Ishikawa (cell line): ENCODE results near the gene ARHGEF10L.

Source experiments
- CEBPB ChIP-seq: IDR thresholded peaks from 2 replicates; pipeline ENCODE4 v1.6.1; 2012
- CREB1 ChIP-seq: IDR thresholded peaks from 2 replicates; pipeline ENCODE4 v1.6.1; 2012; ENCODE audit warnings: low read depth
- EGR1 ChIP-seq: IDR thresholded peaks from 2 replicates; pipeline ENCODE4 v1.6.1; 2012
- EP300 ChIP-seq: IDR thresholded peaks from 2 replicates; pipeline ENCODE4 v1.6.1; 2012; ENCODE audit warnings: borderline replicate concordance
- FOXM1 ChIP-seq: IDR thresholded peaks from 2 replicates; pipeline ENCODE4 v1.6.1; 2012; ENCODE audit warnings: low read depth, borderline replicate concordance
- NFIC ChIP-seq: IDR thresholded peaks from 2 replicates; pipeline ENCODE4 v1.6.1; 2012
- RAD21 ChIP-seq: IDR thresholded peaks from 2 replicates; pipeline ENCODE4 v1.6.1; 2012; ENCODE audit warnings: low read depth
- TAF1 ChIP-seq: IDR thresholded peaks from 2 replicates; pipeline ENCODE4 v1.6.1; 2012; ENCODE audit warnings: low read depth, mild to moderate bottlenecking
- TCF12 ChIP-seq: IDR thresholded peaks from 2 replicates; pipeline ENCODE4 v1.6.1; 2012; ENCODE audit warnings: low read depth
- TEAD4 ChIP-seq: IDR thresholded peaks from 2 replicates; pipeline ENCODE4 v1.6.1; 2012
- YY1 ChIP-seq: IDR thresholded peaks from 2 replicates; pipeline ENCODE4 v1.6.1; 2012; ENCODE audit warnings: low read depth
- ZBTB7A ChIP-seq: IDR thresholded peaks from 2 replicates; pipeline ENCODE4 v1.6.1; 2012; ENCODE audit warnings: low read depth
- TF ChIP-seq, protein P1 (sequence below): IDR thresholded peaks from 2 replicates; pipeline ENCODE4 v1.6.1; 2012
- TF ChIP-seq, protein P2 (sequence below): IDR thresholded peaks from 2 replicates; pipeline ENCODE4 v1.6.1; 2012
- TF ChIP-seq, protein P3 (sequence below): IDR thresholded peaks from 2 replicates; pipeline ENCODE4 v1.6.1; 2012; ENCODE audit warnings: low read depth, mild to moderate bottlenecking

Gene ARHGEF10L

DNA sequence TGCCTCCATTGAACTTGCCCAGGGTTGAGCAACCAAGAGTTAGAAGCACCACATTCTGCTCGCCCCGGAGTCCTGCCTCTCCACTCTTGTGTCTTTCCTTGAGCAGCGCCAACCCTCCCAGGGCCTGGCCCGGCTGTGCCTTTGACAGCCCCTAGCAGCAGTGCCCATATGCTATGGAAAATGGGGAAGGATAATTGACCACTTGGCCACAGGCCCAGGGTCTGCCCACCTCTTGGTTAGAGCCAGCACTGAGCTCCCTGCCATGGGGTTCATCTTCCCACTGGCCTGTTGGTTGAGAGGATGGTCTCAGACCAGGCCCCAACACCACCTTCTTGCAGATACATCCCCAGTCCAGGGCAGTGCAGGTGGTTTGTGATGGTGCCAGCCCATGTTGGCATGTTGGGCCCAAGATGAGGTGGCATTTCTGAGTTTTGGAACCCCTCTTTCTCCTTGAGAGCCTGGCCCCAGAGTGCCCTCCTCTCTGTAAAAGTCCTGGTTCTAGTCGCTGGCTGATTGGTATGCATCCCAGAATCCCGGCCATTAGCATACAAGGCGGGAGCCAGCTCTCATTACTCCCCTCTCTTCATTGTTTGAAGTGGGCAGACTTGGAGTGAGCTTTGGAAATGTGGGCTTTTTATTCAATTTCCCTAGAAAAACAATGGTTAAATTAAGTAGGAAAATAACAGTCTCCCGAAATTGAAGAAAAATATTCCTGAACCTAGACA lies 7.6 kb downstream of the ARHGEF10L start:
- TF ChIP-seq TEAD4 (no peak), TAF1 (no peak), EP300 (no peak), TCF12 (no peak), NFIC (no peak), CREB1 (no peak), CEBPB (no peak), FOXM1 (no peak), ZBTB7A (no peak), YY1 (no peak), EGR1 (no peak)
- TF ChIP-seq, protein P1, sequence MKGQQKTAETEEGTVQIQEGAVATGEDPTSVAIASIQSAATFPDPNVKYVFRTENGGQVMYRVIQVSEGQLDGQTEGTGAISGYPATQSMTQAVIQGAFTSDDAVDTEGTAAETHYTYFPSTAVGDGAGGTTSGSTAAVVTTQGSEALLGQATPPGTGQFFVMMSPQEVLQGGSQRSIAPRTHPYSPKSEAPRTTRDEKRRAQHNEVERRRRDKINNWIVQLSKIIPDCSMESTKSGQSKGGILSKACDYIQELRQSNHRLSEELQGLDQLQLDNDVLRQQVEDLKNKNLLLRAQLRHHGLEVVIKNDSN: no peak
- TF ChIP-seq, protein P2, sequence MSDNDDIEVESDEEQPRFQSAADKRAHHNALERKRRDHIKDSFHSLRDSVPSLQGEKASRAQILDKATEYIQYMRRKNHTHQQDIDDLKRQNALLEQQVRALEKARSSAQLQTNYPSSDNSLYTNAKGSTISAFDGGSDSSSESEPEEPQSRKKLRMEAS: no peak

DNA sequence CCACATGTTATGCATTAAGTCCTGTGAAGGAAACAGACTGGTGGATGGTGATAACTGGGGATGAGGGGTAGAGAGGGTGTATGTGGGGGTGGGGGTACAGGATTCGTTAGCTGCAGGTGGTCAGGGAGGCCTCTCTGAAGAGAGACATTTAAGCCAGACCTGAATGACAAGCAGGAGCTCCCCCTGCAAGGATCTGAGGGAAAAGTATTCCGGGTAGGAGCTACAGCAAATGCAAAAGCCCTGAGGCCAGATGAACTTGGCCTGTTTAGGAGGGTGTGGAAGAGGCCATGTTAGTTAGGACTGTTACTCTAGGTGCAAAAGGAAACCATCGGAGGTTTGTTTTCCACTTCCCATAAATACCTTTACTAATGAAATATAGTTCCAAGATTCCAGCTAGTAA lies 9.9 kb downstream of the ARHGEF10L start:
- TF ChIP-seq YY1: no peak
- TF ChIP-seq, protein P3, sequence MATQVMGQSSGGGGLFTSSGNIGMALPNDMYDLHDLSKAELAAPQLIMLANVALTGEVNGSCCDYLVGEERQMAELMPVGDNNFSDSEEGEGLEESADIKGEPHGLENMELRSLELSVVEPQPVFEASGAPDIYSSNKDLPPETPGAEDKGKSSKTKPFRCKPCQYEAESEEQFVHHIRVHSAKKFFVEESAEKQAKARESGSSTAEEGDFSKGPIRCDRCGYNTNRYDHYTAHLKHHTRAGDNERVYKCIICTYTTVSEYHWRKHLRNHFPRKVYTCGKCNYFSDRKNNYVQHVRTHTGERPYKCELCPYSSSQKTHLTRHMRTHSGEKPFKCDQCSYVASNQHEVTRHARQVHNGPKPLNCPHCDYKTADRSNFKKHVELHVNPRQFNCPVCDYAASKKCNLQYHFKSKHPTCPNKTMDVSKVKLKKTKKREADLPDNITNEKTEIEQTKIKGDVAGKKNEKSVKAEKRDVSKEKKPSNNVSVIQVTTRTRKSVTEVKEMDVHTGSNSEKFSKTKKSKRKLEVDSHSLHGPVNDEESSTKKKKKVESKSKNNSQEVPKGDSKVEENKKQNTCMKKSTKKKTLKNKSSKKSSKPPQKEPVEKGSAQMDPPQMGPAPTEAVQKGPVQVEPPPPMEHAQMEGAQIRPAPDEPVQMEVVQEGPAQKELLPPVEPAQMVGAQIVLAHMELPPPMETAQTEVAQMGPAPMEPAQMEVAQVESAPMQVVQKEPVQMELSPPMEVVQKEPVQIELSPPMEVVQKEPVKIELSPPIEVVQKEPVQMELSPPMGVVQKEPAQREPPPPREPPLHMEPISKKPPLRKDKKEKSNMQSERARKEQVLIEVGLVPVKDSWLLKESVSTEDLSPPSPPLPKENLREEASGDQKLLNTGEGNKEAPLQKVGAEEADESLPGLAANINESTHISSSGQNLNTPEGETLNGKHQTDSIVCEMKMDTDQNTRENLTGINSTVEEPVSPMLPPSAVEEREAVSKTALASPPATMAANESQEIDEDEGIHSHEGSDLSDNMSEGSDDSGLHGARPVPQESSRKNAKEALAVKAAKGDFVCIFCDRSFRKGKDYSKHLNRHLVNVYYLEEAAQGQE: no peak
- no peak for TF ChIP-seq CREB1

DNA sequence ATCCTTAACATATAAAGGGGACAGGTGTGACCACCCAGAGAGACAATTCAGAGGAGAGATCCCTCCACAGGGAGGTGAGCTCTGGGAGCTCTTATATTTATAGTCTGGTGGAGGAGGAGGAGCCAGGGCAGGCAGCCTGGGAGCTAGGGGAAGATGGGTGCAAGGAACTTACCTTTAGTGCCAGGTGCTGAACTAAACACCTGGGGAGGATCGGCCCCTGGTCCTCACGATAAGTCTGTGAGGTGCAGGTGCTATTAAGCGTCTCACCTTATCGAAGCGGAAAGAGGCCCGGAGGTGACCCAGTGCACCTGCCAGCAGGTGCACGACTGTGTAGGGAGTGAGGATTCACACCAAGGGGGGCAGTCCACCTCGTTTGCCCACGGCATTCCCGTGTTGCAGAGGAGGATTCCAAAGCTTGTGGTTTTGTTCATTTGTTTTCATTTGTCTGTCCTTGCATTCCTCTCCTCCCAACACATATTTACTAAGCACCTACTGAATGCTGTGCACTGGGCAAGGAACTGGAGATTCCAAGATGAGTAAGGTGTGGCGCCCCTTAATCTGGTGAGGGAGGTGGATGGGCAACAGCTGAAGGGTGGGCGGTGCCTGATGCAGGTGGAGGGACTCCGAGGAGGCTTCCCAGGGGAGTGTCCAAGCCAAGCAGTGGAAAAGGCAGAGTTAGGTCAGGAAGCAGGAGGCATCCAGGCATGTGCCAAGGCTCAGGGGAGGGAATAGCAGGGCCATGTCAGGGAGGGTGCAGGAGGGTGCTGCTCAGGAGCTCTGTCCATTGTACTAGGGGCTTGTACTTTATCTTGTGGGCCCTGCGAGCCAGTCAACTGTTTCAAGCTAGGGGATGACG lies 11.5 kb downstream of the ARHGEF10L start:
- no peak for TF ChIP-seq CEBPB
- TF ChIP-seq TEAD4: no peak
- TF ChIP-seq EGR1: no peak

DNA sequence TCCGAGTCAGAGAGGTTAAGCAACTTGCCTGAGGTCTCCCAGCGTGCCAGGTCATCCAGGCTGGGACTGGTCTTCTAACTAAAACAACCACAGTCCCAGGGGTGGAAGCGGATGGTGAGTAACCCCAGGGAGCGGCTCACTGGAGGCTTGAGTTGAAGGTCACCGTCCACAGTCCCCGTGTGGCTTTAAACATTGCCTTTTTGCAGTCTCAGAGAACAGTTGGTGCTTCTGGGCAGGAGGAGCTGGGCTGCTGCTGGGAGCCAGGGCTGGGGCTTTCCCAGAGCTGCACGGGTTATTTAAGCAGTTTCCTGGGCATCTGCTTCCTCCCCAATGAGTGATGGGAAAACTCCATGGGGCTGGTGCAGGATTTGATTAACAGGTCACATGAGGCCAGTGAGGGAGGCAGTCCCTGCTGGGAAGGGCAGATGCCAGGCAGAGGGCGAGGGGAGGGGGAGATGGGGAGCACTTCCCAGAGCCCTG lies 12.3 kb downstream of the ARHGEF10L start:
- no peak for TF ChIP-seq CEBPB
- TF ChIP-seq YY1: no peak
- no peak for TF ChIP-seq NFIC
- TF ChIP-seq RAD21: no peak
- TF ChIP-seq, protein P2: no peak
- no peak for TF ChIP-seq FOXM1

DNA sequence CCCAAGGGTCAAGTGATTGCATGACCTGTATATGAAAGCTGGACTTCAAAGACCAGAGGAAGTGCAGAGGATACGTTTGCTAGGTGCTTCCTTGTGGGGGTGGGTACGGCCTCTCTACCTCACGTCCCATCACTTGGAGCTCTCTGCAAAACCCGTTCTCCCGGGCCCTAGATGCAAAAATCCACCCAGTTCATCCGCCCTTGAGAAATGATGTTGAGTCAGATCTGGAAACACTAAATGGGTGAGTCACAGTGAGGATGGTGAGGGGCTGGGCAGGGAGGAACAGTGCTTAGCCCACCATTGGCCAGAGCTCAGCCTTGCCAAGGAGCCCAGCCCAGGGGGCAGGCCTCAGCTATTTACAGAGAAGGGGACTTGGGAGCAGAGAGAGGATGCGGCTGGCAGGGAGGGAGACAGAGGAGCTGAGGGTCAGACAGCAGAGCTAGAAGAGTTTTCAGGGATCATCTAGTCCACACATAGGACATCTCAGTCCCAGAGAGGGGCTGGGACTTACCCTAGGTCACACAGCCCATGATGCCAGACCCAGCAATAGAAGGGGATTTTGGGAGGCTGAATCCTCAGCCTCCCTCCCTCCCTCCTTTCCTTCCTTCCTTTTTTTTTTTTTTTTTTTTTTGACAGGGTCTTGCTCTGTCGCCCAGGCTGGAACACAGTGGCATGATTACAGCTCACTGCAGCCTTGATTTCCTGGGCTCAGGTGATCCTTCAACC lies 14.6 kb downstream of the ARHGEF10L start:
- TF ChIP-seq, protein P3: no peak
- TF ChIP-seq, protein P2: no peak
- no peak for TF ChIP-seq EGR1
- TF ChIP-seq YY1: no peak
- no peak for TF ChIP-seq ZBTB7A
- TF ChIP-seq EP300: no peak
- TF ChIP-seq TAF1: no peak
- TF ChIP-seq CREB1: no peak
- TF ChIP-seq, protein P1: no peak
- no peak for TF ChIP-seq FOXM1
- no peak for TF ChIP-seq TCF12
- no peak for TF ChIP-seq RAD21
- no peak for TF ChIP-seq CEBPB
- no peak for TF ChIP-seq NFIC
- no peak for TF ChIP-seq TEAD4
